ENCODE measurements around the gene PDE1A. TPM values are rescaled to one million over a fixed set of nuclear protein-coding genes. Genes with fewer than 3 reads are reported as not detected.

The PDE1A gene
- total RNA-seq, 2 experiments from 2014 or later, result not detected

DNA sequence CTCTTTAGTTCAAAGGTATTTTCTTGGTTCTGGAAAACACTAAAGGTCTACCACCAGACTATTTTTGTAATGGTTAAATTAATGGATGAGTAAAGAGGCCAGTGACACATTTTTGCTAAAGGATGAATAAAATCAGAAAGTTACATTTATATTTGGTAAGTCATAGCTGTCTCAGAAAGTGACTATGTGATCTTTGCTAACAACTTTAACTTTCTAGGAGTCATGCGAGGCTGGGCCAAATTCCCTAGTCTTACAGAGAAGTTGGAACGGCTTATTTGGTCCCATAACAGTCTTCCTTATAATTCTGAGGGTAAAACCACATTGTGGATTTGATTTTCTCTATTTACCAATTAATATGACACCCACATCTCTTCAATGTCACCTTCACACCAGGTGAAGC, 198.1 kb downstream of the PDE1A start:
- H3K27ac Mint-ChIP-seq, result no peak overlapping the region
- ATAC-seq (ENCODE audit: poor library complexity) (no peak), DNase-seq (no peak)
- Histone ChIP-seq H3K9me3 (ENCODE audit: control insufficient read depth in 1 of 2, insufficient read depth in 1 of 2, low read length in 2 of 2) (no peaks in the 10 kb centered on the region), H3K4me1 (ENCODE audit: insufficient read depth, low read length) (no peaks in the 10 kb centered on the region), H3K27ac (ENCODE audit: low read depth in 1 of 2, low read length in 2 of 2) (no peak overlapping the region), H3K36me3 (ENCODE audit: insufficient read depth, low read length) (no peaks in the 10 kb centered on the region), H3K27me3 (ENCODE audit: control insufficient read depth in 1 of 2, insufficient read depth in 2 of 2, low read length in 2 of 2) (no peaks in the 10 kb centered on the region), H3K4me3 (ENCODE audit: low read length) (no peak overlapping the region)
- H3K27me3 Mint-ChIP-seq, result peaks cover 3% of the 10 kb centered on the region
- TF ChIP-seq CTCF (IDR thresholded peaks at IDR 0.05), result no peak
- H3K9me3 Mint-ChIP-seq, result no peaks in the 10 kb centered on the region
- ChIA-PET POLR2A (no interaction called here), CTCF (no interaction called here)
- H3K4me3 Mint-ChIP-seq, result no peak overlapping the region
- intact Hi-C loops (cut with DNase I, micrococcal nuclease), result no loop called here
- no peaks in the 10 kb centered on the region for H3K36me3 Mint-ChIP-seq (ENCODE audit: low read depth)
- H3K4me1 Mint-ChIP-seq (ENCODE audit: low read depth), result no peaks in the 10 kb centered on the region

DNA sequence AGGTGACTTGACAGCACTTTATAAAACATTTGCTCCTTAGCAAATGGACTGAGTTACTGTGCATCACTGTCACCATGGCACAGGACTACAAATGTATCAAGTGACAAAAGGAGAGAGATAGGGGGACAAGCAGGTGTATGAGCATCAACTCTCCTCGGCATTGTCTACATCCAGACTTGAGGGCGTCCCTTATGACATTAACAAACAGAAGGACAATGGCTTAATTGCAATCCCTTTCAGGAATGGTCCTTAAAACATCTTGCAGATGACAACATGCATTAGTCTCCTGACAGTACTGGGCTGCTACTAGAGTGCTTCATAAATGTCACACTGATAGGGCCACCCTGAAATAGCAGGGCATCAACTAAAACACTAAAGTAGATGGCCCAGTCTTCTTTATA, 198.8 kb downstream of the PDE1A start:
- H3K4me3 ChIP-seq (ENCODE audit: low read length), result no peak overlapping the region
- H3K9me3 ChIP-seq (ENCODE audit: control insufficient read depth in 1 of 2, insufficient read depth in 1 of 2, low read length in 2 of 2), result no peaks in the 10 kb centered on the region
- H3K27me3 ChIP-seq (ENCODE audit: control insufficient read depth in 1 of 2, insufficient read depth in 2 of 2, low read length in 2 of 2), result no peaks in the 10 kb centered on the region
- POLR2A ChIA-PET, result no interaction called here
- Mint-ChIP-seq H3K36me3 (ENCODE audit: low read depth) (no peaks in the 10 kb centered on the region), H3K9me3 (no peaks in the 10 kb centered on the region), H3K4me3 (no peak overlapping the region), H3K27ac (no peak overlapping the region), H3K27me3 (peaks cover 3% of the 10 kb centered on the region), H3K4me1 (ENCODE audit: low read depth) (no peaks in the 10 kb centered on the region)
- intact Hi-C loops (cut with DNase I, micrococcal nuclease), result no loop called here
- CTCF ChIA-PET, result no interaction called here
- no peak for DNase-seq
- no peak for ATAC-seq (ENCODE audit: poor library complexity)
- H3K4me1 ChIP-seq (ENCODE audit: insufficient read depth, low read length), result no peaks in the 10 kb centered on the region
- H3K27ac ChIP-seq (ENCODE audit: low read depth in 1 of 2, low read length in 2 of 2), result no peak overlapping the region
- H3K36me3 ChIP-seq (ENCODE audit: insufficient read depth, low read length), result no peaks in the 10 kb centered on the region
- no peak for TF ChIP-seq CTCF (IDR thresholded peaks at IDR 0.05)

GRCh38 chr2:182226807-182227206, 200.0 kb downstream of the PDE1A start:
- CTCF ChIA-PET, result no interaction called here

More at GRCh38 chr2:182226807-182227206, 200.0 kb downstream of the PDE1A start:
- Histone ChIP-seq H3K4me3 (ENCODE audit: low read length) (no peak overlapping the region), H3K27me3 (ENCODE audit: control insufficient read depth in 1 of 2, insufficient read depth in 2 of 2, low read length in 2 of 2) (no peaks in the 10 kb centered on the region), H3K4me1 (ENCODE audit: insufficient read depth, low read length) (no peaks in the 10 kb centered on the region), H3K36me3 (ENCODE audit: insufficient read depth, low read length) (no peaks in the 10 kb centered on the region), H3K9me3 (ENCODE audit: control insufficient read depth in 1 of 2, insufficient read depth in 1 of 2, low read length in 2 of 2) (no peaks in the 10 kb centered on the region), H3K27ac (ENCODE audit: low read depth in 1 of 2, low read length in 2 of 2) (no peak overlapping the region)
- no peak for ATAC-seq (ENCODE audit: poor library complexity)
- no peaks in the 10 kb centered on the region for H3K9me3 Mint-ChIP-seq
- POLR2A ChIA-PET, result no interaction called here
- TF ChIP-seq CTCF (IDR thresholded peaks at IDR 0.05), result no peak
- H3K36me3 Mint-ChIP-seq (ENCODE audit: low read depth), result no peaks in the 10 kb centered on the region
- H3K27me3 Mint-ChIP-seq, result peaks cover 3% of the 10 kb centered on the region
- no peak overlapping the region for H3K27ac Mint-ChIP-seq
- DNase-seq, result no peak
- intact Hi-C loops (cut with DNase I, micrococcal nuclease), result no loop called here
- H3K4me1 Mint-ChIP-seq (ENCODE audit: low read depth), result no peaks in the 10 kb centered on the region
- H3K4me3 Mint-ChIP-seq, result no peak overlapping the region
